Measurements from ENCODE around the gene SLC38A2.

- TF ChIP-seq CTCF (tag by site-specific recombination; IDR thresholded peaks at IDR 0.05) (no peak), HOXA7 (CRISPR knock-in tag; IDR thresholded peaks at IDR 0.05; ENCODE audit: borderline replicate concordance) (no peak), ZNF24 (tag by site-specific recombination; IDR thresholded peaks at IDR 0.05) (no peak), ZNF692 (tag by site-specific recombination; IDR thresholded peaks at IDR 0.05) (no peak), ZSCAN5A (tag by site-specific recombination; IDR thresholded peaks at IDR 0.05) (no peak), ZNF629 (tag by site-specific recombination; IDR thresholded peaks at IDR 0.05) (no peak), ZNF140 (tag by site-specific recombination; IDR thresholded peaks at IDR 0.05) (no peak), PRDM10 (tag by site-specific recombination; IDR thresholded peaks at IDR 0.05) (no peak), ZNF404 (tag by site-specific recombination; IDR thresholded peaks at IDR 0.05) (no peak), MYNN (tag by site-specific recombination; IDR thresholded peaks at IDR 0.05; ENCODE audit: borderline replicate concordance) (no peak), KLF9 (tag by site-specific recombination; IDR thresholded peaks at IDR 0.05; ENCODE audit: low read depth) (no peak)
These were observed 17.7 kb upstream of the SLC38A2 start for GRCh38 chr12:46390304-46390703.
